Stimulated activated CD8-positive, alpha-beta memory T cell treated with anti-CD3 and anti-CD28 coated beads, Interleukin-7, amount 100 ng/mL, for 4 hours (primary cell): ENCODE results near the gene CYP19A1.
"Not testable (repeated sequence)": the region's sequence is repeated elsewhere in the genome, so short reads cannot be mapped to it uniquely, and the experiment has no call there.

ENCODE experiments used
- DNase-seq, 2 donors: peaks; one replicate each; pipeline ENCODE4 v3.0.0-alpha.2; 2020; ENCODE audit warnings: low read depth in 2 of 2

Gene CYP19A1

DNA sequence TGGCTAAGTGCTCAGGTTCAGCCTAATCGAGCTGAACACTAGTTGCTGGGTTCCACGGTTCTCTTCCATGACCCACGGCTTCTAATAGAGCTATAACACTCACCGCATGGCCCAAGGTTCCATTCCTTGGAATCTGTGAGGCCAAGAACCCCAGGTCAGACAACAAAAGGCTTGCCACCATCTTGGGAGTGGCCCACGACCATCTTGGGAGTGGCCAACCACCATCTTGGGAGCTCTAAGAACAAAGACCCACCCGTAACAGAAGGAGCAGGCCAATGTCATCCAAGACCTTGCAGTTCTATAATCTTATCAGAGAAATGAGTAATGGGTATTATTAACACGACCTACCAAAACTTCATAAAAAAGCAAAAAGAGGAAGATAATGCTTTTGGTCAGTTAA is 77.3 kb downstream of the CYP19A1 start:
- DNase-seq, result not testable (repeated sequence)

- DNase-seq, result no peak
Measured at GRCh38 chr15:51260202-51260601, 78.2 kb downstream of the CYP19A1 start.

- DNase-seq, result no peak
Measured at GRCh38 chr15:51255533-51255932, 82.9 kb downstream of the CYP19A1 start.

DNA sequence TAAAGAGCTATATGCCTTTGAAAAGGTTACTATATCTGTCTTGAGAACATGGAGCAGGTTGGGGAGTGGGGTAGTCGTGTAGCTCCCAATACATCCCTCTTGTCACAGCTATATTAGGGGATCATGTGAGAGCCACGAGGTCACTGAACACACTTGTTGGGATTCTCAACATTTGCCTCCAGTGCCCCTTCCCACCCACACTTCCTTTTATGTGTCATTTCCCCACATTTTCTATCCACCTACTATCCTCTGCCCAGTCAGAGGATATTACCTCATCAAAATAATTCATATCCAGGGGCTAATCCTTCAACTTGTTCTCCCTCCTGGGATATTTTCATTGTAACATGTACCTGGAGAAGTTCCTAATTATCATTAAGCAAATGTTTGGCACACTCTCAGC is 85.0 kb downstream of the CYP19A1 start:
- DNase-seq, result no peak

DNA sequence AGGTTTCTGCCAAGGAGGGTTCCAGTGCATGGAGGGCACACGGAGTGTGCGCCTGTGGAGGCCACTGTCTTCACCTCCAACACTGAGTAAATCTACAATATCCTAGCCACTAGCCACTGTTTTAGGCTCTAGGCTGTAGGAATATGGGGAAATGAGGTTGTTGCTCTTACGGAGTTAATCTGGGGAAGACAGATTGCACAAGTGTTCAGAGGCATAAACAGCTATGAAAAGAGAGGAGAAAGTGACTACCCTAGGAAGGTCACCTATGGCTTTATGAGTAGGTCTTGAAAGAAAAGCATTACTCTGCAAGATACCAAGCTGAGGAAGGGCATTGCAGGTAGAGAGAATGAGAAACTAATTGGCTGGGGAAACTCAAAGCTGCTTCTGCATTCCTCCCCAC is 85.7 kb downstream of the CYP19A1 start:
- no peak for DNase-seq

DNA sequence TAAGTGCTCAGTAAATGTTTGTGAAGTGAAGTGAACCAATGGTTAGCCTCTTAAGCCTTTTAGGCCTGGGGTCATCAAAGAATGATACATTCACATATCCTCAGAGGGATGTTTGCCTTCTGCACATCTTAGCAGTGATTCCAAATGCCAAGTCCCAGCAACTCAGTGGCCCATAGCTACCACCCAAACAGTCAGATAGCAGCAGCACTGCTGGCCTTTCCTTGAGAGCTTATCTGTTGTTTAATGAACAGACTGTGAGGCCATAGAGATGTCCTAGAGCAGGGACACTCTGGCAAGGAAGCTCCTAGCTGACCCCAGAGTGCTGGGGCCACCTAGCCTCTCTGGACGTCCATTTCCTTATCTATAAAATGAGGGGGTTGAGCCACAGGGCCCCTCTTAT is 86.8 kb downstream of the CYP19A1 start:
- DNase-seq, result no peak

GRCh38 chr15:51250217-51251011 is 88.0 kb downstream of the CYP19A1 start:
- no peak for DNase-seq

- DNase-seq, result no peak
Measured at GRCh38 chr15:51245628-51246027, 92.8 kb downstream of the CYP19A1 start.

- DNase-seq, result no peak
Measured at GRCh38 chr15:51244423-51244869, 94.0 kb downstream of the CYP19A1 start.

DNA sequence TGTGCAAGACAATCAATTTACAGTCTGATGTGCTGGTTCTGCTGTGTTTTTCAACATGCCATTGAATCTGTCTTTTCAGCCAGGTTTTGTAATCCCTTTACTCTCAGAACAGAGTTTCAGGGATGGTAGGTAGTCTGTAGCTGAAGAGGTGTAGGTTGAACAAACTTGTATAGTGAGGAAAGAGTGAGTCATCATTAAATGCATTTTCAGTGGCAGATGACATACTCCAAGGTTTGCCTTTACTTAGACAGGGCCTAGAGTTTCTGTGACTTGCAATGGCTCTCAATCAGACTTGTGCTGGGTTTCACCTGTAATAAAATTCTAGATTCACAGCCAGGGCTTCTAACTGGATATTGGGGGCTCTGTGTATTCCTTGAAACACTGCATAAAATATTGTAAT is 94.6 kb downstream of the CYP19A1 start:
- DNase-seq, result no peak

GRCh38 chr15:51240066-51240465 is 98.3 kb downstream of the CYP19A1 start:
- no peak for DNase-seq

- DNase-seq, result no peak
Measured at GRCh38 chr15:51237816-51238215, 100.6 kb downstream of the CYP19A1 start.

DNA sequence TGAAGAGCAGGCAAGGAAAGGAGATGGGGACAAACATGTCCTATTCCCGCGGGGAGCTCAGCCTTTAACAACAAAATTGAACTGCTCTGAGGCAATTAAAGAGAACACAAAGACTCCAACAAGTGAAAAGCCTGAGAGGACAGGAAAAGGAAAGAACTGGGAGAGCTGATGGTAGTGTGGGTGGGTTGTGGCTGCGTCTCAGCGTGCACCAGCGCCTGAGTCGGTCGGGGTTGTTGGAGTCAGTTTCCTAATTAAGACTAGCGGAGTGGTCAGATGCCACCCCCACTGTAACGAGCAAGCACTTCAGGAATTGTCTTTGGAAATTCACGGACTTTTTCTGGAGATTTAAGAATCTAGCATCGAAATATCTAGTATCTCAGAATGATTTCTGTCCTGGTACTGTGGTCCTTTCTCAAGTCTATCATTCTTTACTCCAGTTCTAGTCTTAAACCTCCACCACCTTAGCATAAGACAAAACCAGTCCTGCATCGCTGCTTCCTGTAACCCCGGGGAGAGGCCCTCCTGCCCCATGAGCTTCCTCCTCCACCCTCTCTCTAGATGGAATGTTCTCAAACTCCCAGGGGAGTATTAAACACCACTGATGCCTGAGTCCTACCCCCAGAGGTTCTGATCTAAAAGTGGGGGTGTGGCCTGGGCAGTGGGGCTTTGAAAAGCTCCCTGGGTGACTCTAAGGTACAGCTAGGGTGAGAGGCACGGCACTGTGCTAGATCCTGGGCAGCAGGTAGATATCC is 104.0 kb downstream of the CYP19A1 start:
- no peak for DNase-seq

DNA sequence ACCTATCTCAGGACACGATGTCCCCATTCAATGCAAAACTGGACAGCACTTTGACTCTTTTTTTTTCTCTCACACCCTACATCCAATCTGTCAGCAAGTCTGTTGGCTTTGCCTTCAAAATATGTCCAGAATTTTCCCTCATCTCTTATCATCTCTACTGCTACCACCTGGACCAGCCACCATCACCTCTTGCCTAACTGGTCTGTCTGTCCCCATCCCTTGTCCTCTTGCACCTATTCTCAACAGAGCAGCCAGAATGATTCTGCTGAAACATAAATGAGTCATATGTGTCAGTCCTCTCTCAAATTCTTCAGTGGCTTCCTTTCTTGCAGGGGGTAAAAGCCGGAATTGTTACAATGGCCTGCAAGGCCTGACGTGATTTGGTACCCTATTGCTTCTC is 105.8 kb downstream of the CYP19A1 start:
- no peak for DNase-seq

DNA sequence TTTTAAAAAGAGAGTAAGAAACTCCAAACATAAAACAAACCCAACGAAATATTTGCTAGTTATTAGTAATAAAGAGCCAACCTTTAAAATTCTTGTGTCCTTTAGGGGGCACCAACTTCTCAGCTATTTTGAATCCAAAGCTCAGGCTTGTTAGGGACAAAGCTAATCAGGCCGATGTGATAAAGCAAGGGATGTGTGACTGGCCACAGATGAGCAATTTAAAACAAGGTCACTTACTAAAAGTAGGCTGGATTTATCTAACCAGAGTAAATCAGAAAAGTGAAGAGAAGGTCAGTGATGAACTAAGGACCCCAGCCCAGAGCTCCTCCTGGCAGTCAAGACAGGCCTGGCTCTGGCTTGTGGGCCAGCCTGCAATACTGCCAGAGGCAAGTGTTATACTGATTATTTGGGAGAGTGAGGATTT is 108.5 kb downstream of the CYP19A1 start:
- DNase-seq, result no peak

DNA sequence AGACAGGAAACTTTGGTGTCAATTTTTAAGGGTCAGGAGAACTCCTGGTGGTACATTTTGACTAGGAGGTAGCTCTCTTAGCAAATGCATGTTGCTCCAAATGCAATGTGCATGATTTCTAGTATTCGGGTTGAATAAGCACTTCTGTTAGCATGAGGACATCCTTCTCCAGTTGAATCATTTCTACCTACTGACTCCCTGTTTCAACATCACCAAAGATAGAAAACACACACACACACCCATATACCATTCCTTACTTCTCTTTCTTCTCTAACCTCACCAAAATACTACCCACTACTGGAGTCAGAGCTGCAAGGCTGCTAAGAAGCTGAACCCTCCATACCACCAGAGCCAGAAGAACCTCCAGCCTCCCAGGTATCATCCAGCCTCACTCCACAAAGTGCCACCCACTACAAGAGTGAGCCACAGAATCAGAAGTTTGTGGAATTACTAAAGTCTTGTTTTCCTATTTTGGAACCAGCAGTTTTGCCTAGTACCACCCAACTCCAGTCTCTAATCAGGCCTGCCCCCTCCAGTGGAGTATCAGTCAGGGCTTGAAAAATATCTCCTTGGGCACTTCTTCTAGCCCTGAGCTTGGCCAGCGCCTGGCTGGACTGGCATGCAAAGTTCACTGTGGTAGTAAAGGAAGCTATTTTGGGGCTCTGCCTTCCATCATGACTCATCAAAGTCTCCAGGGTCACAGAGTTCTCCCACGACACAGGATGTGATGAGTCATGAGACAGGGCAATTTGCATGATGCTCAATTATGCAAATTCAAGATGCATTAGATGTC is 110.3 kb downstream of the CYP19A1 start:
- peak in 1 of 2 donors; percentile 15 for DNase-seq

DNA sequence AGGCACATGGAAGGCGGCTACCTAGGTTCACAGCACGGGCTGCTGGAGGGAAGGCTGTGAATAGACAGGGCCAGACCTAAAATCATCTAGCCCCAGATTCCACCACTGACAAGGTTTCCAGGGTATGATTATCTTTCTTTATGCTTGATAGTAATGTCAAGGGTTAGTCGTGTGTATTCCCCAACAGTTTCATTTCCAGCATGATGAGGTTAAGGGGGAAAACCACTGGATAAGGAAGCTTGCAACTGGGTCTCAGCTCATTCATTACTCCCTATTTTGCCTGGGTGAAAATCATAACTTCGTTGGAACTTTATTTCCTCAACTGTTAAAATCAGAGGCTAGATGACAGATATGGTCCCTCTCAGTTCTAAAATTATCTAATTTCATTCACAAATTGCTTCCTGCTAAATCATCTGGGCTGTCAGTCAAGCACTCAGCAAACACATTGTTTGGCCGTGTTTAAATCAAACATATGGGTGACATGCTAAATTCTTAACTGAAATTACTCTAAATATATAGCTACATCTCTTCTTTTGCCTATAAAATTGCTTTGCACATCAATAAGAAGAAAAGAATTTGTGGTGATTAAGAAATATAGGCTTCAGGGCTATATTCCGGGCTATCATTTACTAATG is 111.7 kb downstream of the CYP19A1 start:
- no peak for DNase-seq

DNA sequence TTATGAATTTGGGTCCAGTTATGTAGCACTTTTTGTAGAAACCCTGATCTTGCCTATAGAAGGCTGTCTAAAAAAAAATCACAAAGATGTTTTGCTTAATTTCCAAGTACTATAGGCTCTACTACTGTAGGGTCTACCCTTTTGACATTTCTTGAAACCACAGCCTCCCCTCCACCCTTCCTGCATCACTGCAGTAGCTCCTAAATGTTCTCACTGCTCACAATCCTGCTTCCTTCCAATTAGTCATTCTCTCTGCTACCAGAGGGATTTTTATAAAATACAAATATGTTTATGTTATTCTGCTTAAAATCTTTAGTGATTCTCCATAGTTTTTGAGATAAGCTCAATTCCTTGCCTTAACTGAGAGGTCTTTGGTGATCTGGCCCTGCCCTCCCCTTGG is 114.0 kb downstream of the CYP19A1 start:
- DNase-seq, result no peak

GRCh38 chr15:51223771-51224229 is 114.6 kb downstream of the CYP19A1 start:
- DNase-seq, result no peak

- no peak for DNase-seq
Measured at GRCh38 chr15:51218299-51218938, 120.0 kb downstream of the CYP19A1 start.

GRCh38 chr15:51212909-51213308 is 125.5 kb downstream of the CYP19A1 start:
- DNase-seq, result no peak
